Endothelial cell of umbilical vein (primary cell): Measurements from ENCODE around the gene ELMO2. TPM values are rescaled to one million over a fixed set of nuclear protein-coding genes. Genes with fewer than 3 reads are reported as not detected.

ENCODE experiments used
- BruUV-seq: library from RNA; stranded (reverse); fragments of 400-500 nt; replicated peaks from 2 replicates; lab custom pipeline; 2021; lab: Mats Ljungman, UMichigan
- CTCF ChIA-PET: fragments of 300-600, 350-600 bp; sonication (Branson Sonifier 250); formaldehyde crosslinking; loops from one replicate; lab custom pipeline; 2021; ENCODE audit warnings: antibody characterized with exemption, inconsistent platforms; lab: Charles Lee
- POLR2A ChIA-PET: fragments of 300-600, 350-600 bp; sonication (Branson Sonifier 250); formaldehyde crosslinking; loops from one replicate; lab custom pipeline; 2021; ENCODE audit warnings: antibody characterized with exemption, inconsistent platforms; lab: Charles Lee
- DNase-seq: peaks from one replicate; pipeline ENCODE4 v3.0.0-alpha.2; 2011; ENCODE audit warnings: low read depth, low spot score
- FAIRE-seq: peaks from 2 replicates; lab custom pipeline; 2011; peaks lifted over from hg19 to GRCh38; lab: Jason Lieb, UNC
- H2AFZ ChIP-seq: 2 replicates; pipeline ENCODE4 v1.6.0; 2012; ENCODE audit warnings: low read depth, low read length, control low read depth, inconsistent platforms
- H3K27ac ChIP-seq: 2 replicates; pipeline ENCODE4 v1.5.1; 2011; ENCODE audit warnings: low read depth, mild to moderate bottlenecking, control low read depth, low read length, moderate library complexity; ENCODE audit not compliant: insufficient read depth
- H3K27me3 ChIP-seq, 2 experiments: 2 replicates each; pipeline versions ENCODE4 v1.6.0 to v1.6.1; 2011; ENCODE audit warnings: low read length in 2 of 2, mixed read lengths in 1 of 2; ENCODE audit not compliant: control insufficient read depth in 2 of 2, insufficient read depth in 2 of 2
- H3K36me3 ChIP-seq, 2 experiments: 2 replicates in 1 of 2; 3 replicates in 1 of 2; pipeline ENCODE4 v1.5.1; 2011; ENCODE audit warnings: low read length in 2 of 2, mild to moderate bottlenecking in 1 of 2, moderate library complexity in 1 of 2; ENCODE audit not compliant: control insufficient read depth in 2 of 2, insufficient read depth in 2 of 2; ENCODE audit errors: extremely low read depth in 1 of 2
- H3K4me1 ChIP-seq: 3 replicates; pipeline ENCODE4 v1.5.1; 2011; ENCODE audit warnings: mild to moderate bottlenecking, low read length; ENCODE audit not compliant: control insufficient read depth, insufficient read depth; ENCODE audit errors: extremely low read depth
- H3K4me2 ChIP-seq: 2 replicates; pipeline ENCODE4 v1.6.1; 2011; ENCODE audit warnings: low read length, control low read depth, mixed read lengths; ENCODE audit not compliant: insufficient read depth
- H3K4me3 ChIP-seq, 3 experiments: fragments of 200-600 bp in 1 of 3; sonication (generic), shearing (Covaris generic) in 1 of 3; replicated peaks in 1 of 3; 2 replicates each; pipeline ENCODE4 v1.5.1; 2011 to 2016; ENCODE audit warnings: control low read depth in 3 of 3, low read length in 3 of 3, mild to moderate bottlenecking in 2 of 3, inconsistent platforms in 1 of 3, low read depth in 1 of 3, moderate library complexity in 1 of 3; ENCODE audit not compliant: insufficient read depth in 1 of 3
- H3K79me2 ChIP-seq: 2 replicates; pipeline ENCODE4 v1.6.0; 2012; ENCODE audit warnings: low read length, inconsistent platforms; ENCODE audit not compliant: control insufficient read depth, insufficient read depth
- H3K9ac ChIP-seq: replicated peaks from 2 replicates; pipeline ENCODE3; 2011; ENCODE audit warnings: low read length, control low read depth; ENCODE audit not compliant: insufficient read depth; ENCODE audit errors: extremely low read depth
- H3K9me1 ChIP-seq: replicated peaks from 3 replicates; pipeline ENCODE4 v1.6.0; 2011; ENCODE audit warnings: mild to moderate bottlenecking, low read length; ENCODE audit not compliant: control insufficient read depth, insufficient read depth; ENCODE audit errors: extremely low read depth
- H3K9me3 ChIP-seq: replicated peaks from 2 replicates; pipeline ENCODE4 v1.5.1; 2012; ENCODE audit warnings: low read length, inconsistent platforms; ENCODE audit not compliant: control insufficient read depth, insufficient read depth
- H4K20me1 ChIP-seq: replicated peaks from 2 replicates; pipeline ENCODE3; 2011; ENCODE audit warnings: mild to moderate bottlenecking, low read length; ENCODE audit not compliant: control insufficient read depth, insufficient read depth; ENCODE audit errors: extremely low read depth
- CTCF ChIP-seq, 2 donors: IDR thresholded peaks; 1 replicate in 1 of 2; 2 replicates in 1 of 2; pipeline ENCODE4 v1.5.1; 2011; ENCODE audit warnings: low read length in 2 of 2, mild to moderate bottlenecking in 2 of 2, moderate library complexity in 2 of 2, control low read depth in 1 of 2, inconsistent platforms in 1 of 2, low read depth in 1 of 2; ENCODE audit not compliant: insufficient read depth in 1 of 2; ENCODE audit errors: extremely low read depth in 1 of 2
- EZH2 ChIP-seq: IDR thresholded peaks from 2 replicates; pipeline ENCODE4 v1.6.1; 2012; ENCODE audit warnings: borderline replicate concordance, low read depth, mild to moderate bottlenecking, moderate library complexity, low read length, inconsistent platforms; ENCODE audit not compliant: severe bottlenecking
- FOS ChIP-seq: IDR thresholded peaks from 2 replicates; pipeline ENCODE4 v1.6.1; 2011; ENCODE audit warnings: mild to moderate bottlenecking, low read length, moderate library complexity, borderline replicate concordance; ENCODE audit not compliant: insufficient read depth
- GATA2 ChIP-seq: IDR thresholded peaks from 2 replicates; pipeline ENCODE4 v1.7.0; 2011; ENCODE audit warnings: low read depth, mild to moderate bottlenecking, moderate library complexity, mixed read lengths, low read length; ENCODE audit not compliant: insufficient read length, insufficient read depth
- JUN ChIP-seq: IDR thresholded peaks from 2 replicates; pipeline ENCODE4 v1.6.1; 2011; ENCODE audit warnings: borderline replicate concordance, low read depth; ENCODE audit not compliant: insufficient read length, insufficient read depth
- MYC ChIP-seq: IDR thresholded peaks from one replicate; pipeline ENCODE4 v1.6.1; 2011; ENCODE audit warnings: mild to moderate bottlenecking, low read depth, low read length
- POLR2A ChIP-seq: IDR thresholded peaks from 2 replicates; pipeline ENCODE4 v1.6.1; 2012; ENCODE audit warnings: low read depth, mild to moderate bottlenecking, control low read depth, low read length
- POLR2AphosphoS5 ChIP-seq: IDR thresholded peaks from 2 replicates; pipeline ENCODE4 v1.6.1; 2012; ENCODE audit warnings: low read depth, mild to moderate bottlenecking, control low read depth, low read length, moderate library complexity; ENCODE audit not compliant: insufficient read depth
- dilution Hi-C: fragments of 300-500 bp; cut with MboI; formaldehyde crosslinking; loops from one replicate; pipeline ENCODE4 v1.15.0; 2019; ENCODE audit warnings: low sequenced_read_pairs; ENCODE audit not compliant: extremely low pct_ligation_motif_present
- intact Hi-C: fragments of 100-400 bp; cut with micrococcal nuclease; formaldehyde crosslinking; loops from one replicate; pipeline ENCODE4 v1.10.0; 2022
- polyA plus RNA-seq, 4 experiments: library from polyadenylated mRNA; depleted of rRNA in 3 of 4; stranded (reverse) in 3 of 4; unstranded in 1 of 4; fragments of >200 nt; gene quantifications; 2 replicates each; pipeline versions ENCODE4 v1.2.1 to v1.2.3, GENCODE V29; 2011 to 2012; ENCODE audit warnings: missing spikeins in 1 of 4
- total RNA-seq: library from RNA; stranded (reverse); gene quantifications from 2 replicates; pipeline ENCODE4 v1.2.3, GENCODE V29; 2021
- TF ChIP-seq, protein P1 (sequence below): IDR thresholded peaks from 2 replicates; pipeline ENCODE4 v1.6.1; 2011; ENCODE audit not compliant: insufficient read depth, insufficient read length

Gene ELMO2
- total and polyA plus RNA-seq, 2 donors (not counting 3 experiments of a cell fraction or from before 2014, with no cell fraction given), result 35.1 to 43.5 TPM

GRCh38 chr20:46401478-46401860 is 4.9 kb downstream of the ELMO2 start:
- Histone ChIP-seq H3K9me3 (no peaks in the 10 kb centered on the region), H3K27ac (no peak overlapping the region), H3K4me1 (peaks cover 33% of the 10 kb centered on the region), H3K4me3 (no peak overlapping the region), H3K79me2 (peaks cover 28% of the 10 kb centered on the region), H3K9ac (no peak overlapping the region), H3K4me2 (no peak overlapping the region), H3K9me1 (no peaks in the 10 kb centered on the region), H3K27me3 (no peaks in the 10 kb centered on the region), H4K20me1 (no peaks in the 10 kb centered on the region), H2AFZ (no peak overlapping the region), H3K36me3 (no peaks in the 10 kb centered on the region)
- intact Hi-C loops (no loop called here), dilution Hi-C loops (no loop called here)
- ChIA-PET POLR2A (no interaction called here), CTCF (interaction anchor here (1.3 to 1.7 kb wide), 2 partner anchors 95 to 273 kb away, joined by 3 to 8 read pairs; no protein-coding TSS in a partner anchor)
- DNase-seq (no peak), FAIRE-seq (no peak)
- no TSS peak for BruUV-seq
- no peak for TF ChIP-seq EZH2
- no peak for TF ChIP-seq POLR2AphosphoS5
- no peak for TF ChIP-seq FOS
- no peak for TF ChIP-seq CTCF (IDR thresholded peaks at IDR 0.05; ENCODE audit: extremely low read depth in 1 of 2, insufficient read depth in 1 of 2, low read depth in 1 of 2, low read length in 2 of 2)
- TF ChIP-seq JUN, result no peak
- no peak for TF ChIP-seq GATA2
- TF ChIP-seq POLR2A, result no peak
- TF ChIP-seq MYC, result no peak
- TF ChIP-seq, protein P1, sequence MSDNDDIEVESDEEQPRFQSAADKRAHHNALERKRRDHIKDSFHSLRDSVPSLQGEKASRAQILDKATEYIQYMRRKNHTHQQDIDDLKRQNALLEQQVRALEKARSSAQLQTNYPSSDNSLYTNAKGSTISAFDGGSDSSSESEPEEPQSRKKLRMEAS, result no peak
